GM18505 (cell line): Measurements from ENCODE around the gene PLEKHS1.

ENCODE experiments used
- ATAC-seq: cut with Tn5 transposase; IDR thresholded peaks from one replicate; pipeline ENCODE4 v1.9.1; 2021; ENCODE audit not compliant: unreplicated experiment
- POLR2A ChIP-seq: IDR thresholded peaks from 4 replicates; pipeline ENCODE4 v1.6.1; 2011; ENCODE audit warnings: borderline replicate concordance; ENCODE audit not compliant: insufficient read depth, insufficient read length; ENCODE audit errors: extremely low read depth

The PLEKHS1 gene

DNA sequence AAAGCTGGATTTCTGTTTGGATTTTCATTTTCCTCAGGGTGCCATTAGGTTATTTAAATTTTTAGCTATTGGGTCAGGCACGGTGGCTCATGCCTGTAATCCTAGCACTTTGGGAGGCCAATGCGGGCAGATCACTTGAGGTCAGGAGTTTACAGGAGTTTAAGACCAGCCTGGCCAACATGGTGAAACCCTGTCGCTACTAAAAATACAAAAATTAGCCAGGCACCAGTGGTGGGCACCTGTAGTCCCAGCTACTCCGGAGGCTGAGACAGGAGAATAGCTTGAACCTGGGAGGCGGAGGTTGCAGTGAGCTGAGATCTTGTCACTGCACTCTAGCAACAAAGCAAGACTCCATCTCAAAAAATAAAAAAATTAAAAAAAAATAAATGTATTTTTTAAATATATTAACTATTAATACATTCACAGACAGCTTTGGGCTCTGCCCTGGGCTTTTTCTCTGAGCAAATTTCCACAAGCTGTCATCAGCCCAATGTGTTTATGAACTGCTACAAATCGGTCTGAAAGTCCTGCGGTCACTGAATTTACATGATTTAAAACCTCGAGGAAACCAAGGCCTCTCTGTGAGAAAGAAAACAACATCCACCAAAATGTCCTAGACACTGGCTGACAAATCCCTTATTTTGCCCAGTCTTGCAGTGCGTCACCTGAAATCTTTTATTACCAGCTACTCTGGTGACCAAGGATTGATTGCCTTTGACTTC is 19.2 kb upstream of the PLEKHS1 start:
- no peak for TF ChIP-seq POLR2A
- ATAC-seq, result no peak

DNA sequence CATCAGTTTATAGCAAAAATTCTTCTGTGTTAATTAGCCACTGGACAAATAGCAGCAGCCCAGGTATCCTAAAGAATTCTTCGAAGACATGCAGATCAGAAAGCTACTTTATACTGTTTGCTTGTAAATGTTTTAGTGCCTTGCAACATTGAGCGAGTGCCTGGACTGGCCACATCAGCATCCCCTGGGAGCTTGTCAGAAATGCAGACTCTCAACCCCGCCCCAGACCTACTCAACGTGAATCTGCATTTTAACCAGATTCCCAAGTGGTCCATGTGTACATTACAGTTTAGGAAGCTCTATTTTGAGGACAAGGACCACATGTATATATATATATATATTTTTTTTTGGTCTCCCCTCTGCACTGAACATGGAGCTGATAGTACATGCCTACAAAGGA is 18.5 kb upstream of the PLEKHS1 start:
- ATAC-seq, result no peak
- TF ChIP-seq POLR2A, result no peak

DNA sequence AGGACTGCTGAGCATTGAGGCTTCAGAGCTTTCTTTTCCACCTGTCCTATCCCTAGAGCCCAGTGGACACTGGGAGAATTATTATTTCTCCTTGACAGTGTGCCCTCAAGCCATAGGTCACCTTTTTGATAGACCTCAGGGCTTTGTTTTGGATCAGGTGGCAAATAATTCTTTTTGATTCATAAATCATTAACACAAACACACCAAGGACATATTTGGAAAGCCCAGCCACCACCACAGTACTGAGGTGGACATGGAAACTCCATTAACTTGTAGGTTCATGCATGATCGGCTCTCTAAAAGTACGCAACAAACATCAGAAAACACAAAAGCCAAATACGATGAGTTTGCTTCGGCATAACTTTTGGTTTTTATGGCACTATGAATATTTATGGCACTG is 17.8 kb upstream of the PLEKHS1 start:
- ATAC-seq, result no peak
- no peak for TF ChIP-seq POLR2A

DNA sequence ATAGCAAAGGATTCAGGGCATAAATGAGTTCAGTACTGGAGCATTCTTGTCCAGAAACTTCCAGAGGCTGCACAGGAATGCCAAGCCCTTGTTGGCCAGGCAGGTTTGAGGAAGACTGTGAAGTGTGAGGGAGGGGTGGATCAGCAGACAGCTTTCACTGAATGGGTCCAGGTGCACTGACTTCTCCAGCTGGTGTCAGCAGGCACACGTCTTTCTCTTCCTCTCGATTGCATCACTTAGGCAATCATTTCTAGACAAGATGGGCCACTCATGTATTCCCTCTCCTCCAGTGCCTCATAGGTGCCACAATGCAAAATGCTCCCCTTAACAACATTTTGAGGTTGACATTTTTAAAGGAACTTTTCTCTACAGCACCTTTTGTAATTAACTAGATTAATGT is 15.6 kb upstream of the PLEKHS1 start:
- TF ChIP-seq POLR2A, result no peak
- no peak for ATAC-seq

DNA sequence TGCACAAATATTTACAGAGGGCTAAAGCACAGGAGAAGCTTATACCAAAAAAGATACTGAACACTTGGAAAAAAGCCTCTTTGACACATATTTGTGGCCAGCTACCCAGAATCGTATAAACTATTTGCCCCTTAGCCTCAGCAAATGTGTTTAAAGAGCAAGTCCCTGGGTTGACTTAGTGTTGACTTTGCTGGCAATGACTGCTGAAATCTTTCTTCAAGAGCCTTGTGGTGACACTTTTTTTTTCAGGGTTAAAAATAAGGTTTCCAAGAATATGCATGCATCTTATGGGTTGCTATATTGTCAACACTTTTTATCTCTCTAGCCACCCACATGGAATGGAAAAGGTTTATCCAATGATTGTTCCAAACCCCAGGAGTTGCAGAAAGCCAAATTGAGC is 14.9 kb upstream of the PLEKHS1 start:
- no peak for ATAC-seq
- TF ChIP-seq POLR2A, result no peak

DNA sequence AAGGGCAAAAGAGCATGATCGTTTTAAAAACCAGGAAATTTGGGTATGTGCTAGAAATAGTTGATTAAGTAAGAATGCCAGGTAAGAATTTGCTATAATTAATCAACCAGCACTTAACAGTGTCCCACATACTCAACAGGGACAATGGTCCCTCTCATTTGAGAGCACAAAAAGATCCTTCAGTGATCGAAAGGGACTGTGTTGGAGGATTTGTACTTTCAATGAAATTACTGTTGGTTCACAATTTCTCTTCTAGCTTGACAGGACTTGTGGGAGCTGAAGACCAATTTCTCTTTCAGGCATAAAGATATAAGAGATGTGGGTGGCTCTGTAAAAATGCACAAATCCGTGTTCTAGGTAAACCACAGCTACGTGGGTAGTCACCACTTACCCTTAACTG is 12.5 kb upstream of the PLEKHS1 start:
- ATAC-seq, result no peak
- TF ChIP-seq POLR2A, result no peak

DNA sequence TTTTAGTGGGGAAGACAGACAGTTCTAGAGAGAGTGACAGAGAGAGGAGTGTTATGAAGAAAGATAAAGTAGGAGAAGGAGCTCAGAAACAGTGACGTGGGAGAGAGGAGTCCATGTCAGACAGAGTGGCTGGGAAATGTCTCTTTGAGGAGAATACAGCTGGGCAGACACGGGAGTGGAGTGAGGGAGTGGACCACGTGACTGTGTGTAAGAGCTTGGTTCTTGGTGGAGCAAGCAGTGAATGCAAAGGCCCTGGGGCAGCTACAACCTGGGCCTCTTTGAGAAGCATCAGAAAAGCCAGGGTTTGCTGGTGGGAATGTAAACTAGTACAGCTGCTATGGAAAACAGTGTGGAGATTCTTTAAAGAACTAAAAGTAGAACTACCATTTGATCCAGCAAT is 11.9 kb upstream of the PLEKHS1 start:
- no peak for ATAC-seq
- TF ChIP-seq POLR2A, result no peak

DNA sequence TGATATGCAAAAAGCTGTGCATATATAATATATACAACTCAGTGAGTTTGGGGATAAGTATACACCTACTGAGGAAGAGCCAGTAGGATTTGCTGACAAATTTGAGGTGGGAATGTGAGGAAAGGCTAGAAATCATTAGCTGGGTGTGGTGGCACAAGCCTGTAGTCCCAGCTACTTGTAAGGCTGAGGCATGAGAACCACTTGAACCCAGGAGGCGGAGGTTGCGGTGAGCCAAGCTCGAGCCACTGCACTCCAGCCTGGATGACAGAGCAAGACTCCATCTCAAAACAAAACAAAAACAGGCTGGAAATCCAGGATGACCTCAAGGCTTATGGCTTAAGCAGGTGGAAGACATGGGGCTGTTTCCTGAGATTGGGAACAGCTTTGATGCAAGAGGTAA is 10.6 kb upstream of the PLEKHS1 start:
- no peak for ATAC-seq
- TF ChIP-seq POLR2A, result no peak

DNA sequence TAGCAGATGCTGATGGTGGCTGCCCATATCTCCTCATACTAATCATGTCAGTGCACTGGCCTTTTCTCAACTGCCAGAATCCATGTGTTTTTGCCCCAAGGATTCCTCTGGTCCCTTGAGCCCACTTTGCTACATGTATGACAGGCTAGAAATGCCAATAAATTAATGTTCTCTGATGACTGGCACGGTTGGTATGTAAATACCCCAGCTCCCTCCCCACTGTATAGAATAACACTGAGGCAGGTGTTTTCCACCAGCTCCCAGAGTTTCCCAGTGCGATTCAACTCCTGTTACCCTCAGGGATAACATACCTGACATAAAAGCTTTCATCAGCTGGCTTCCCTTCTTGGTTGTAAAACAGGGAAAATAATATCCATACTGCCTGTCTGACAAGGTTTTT is 9.0 kb upstream of the PLEKHS1 start:
- no peak for ATAC-seq
- no peak for TF ChIP-seq POLR2A

DNA sequence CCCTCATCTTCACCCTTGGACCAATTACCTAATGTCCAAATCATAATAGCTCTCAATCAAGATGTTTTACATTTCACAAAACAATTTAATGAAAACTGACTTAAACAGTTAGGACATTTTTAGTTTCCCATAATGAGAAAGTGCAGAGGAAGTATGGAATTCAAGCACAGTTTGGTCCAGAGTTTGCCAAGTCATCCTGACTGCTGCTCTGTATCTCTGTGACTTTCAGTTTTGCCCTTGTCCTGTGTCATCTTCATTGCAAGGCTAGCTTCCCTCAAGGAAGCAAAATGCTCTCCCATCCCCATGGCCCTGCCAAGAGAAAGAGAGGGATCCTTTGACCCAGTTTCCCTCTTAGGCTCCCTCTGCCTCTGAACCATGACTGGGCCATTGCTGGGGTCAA is 7.9 kb upstream of the PLEKHS1 start:
- no peak for TF ChIP-seq POLR2A
- no peak for ATAC-seq

DNA sequence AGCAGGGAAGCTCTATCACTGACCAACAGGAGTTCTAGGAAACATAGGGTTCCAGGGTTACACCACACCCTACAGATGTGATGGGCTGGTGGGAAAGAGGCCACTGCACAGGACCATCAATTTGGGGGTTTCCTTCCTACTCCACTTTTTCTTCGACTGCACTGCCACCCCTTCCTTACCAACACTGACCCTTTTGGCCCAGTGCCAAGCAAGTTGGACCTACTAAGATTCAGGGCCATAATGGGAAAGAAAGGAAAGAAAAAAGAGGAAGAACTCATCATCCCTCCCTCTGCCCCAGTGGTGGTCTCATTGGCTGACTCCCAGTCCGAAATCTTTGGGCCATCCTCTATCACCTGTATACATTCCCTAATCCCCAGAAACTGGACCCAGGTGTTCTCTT is 6.1 kb upstream of the PLEKHS1 start:
- no peak for ATAC-seq
- TF ChIP-seq POLR2A, result no peak

DNA sequence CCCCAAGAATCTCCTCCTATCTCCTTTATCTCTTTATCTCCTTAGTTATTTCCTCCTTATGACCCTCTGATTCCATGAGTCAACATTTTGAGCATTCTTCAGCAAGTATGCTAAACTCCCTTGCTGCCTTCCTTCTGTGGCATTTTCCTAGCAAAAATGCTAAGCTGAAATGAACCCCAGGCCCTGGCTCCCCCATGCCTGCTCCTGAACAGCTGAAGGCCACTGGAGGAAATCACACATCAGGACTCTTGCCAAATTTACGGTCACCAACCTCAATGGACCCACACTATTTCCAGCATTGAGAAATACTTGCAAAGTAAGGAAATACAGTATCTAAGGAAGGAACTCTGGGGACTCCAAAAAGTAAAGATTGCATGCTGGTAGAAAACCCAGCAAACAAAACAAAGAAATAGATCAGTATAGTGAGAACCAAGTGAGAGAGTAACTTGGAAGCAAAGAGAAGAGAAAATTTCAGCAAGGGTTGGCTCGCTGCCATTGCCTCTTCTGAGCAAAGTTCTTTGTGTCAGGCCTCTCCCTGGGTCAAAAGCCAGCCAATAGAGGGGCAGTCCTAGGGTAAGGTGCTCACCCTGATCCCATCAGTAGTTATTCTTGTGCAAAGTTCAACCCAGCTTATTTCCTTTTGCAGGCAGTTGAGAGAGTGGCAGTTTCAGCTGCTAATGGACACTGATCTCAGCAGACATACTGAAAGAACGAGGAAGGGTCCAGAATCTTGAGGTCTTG is 5.1 kb upstream of the PLEKHS1 start:
- ATAC-seq, result no peak
- no peak for TF ChIP-seq POLR2A

DNA sequence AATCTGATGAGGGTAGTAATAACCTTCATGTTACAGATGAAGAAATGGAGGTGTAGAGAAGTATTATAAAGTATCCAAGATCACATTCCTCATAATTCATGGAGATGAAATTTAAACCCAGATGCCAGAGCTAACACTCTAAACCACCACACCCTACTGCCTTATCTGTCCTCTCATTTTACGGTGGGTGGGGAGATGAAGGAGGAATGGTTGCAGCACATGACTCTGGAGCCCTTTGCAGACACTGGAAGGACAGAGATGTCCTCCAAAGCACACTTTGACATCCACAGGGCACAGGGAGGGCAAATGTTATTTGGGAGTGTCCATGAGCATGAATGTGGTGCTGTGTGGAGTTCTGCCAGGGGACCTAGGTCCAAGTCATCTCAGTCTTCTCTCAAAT is 1.1 kb downstream of the PLEKHS1 start:
- ATAC-seq, result no peak
- no peak for TF ChIP-seq POLR2A

DNA sequence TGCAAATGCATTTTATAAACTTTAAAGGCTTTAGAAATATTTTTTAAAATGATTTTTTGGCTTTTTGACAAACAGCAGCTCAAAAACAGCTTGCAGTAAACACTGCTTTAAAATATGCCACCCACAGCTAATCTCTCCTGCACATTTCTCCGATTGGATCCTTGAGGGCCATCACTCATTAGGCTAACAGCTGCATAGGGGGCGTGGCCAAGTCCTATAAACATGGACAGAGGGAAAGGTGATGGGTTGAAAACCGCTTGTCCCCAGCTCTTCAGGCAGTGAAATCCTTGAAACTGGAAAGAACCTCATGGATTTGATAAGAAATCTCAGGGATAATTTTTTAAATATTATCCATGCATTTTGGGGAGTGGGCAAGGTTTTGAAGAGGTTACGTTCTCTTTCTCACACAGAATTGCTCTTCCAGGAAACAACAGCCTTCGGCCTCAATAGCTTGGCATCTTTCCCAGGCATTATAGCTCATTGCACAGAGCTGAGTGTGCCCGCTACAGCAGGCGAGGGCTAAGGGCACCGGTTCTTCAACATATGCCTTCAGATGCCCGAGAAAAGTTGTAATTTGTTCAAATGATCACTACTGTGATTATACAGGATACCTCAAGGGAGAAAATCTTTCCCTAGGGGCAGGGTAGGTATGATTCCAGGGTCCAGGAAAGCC is 1.7 kb downstream of the PLEKHS1 start:
- ATAC-seq, result no peak
- TF ChIP-seq POLR2A, result no peak
